Transverse colon (tissue), 4 donors: ENCODE data around the gene RGS6. TPM values are rescaled to one million over a fixed set of nuclear protein-coding genes. Genes with fewer than 3 reads are reported as not detected.

Experiments
- DNase-seq: peaks from one replicate; pipeline ENCODE4 v3.0.0-alpha.2; 2019
- H3K27ac ChIP-seq, 4 donors: fragments of 200-600 bp; sonication (generic); 2 replicates each; pipeline ENCODE4 v1.5.1; 2016 to 2018; ENCODE audit warnings: inconsistent platforms in 4 of 4
- H3K27me3 ChIP-seq: fragments of 200-600 bp; sonication (generic); 2 replicates; pipeline ENCODE4 v1.5.1; 2017; ENCODE audit warnings: inconsistent platforms
- H3K36me3 ChIP-seq, 4 donors: fragments of 200-600 bp; sonication (generic); 2 replicates each; pipeline ENCODE4 v1.5.1; 2017 to 2019; ENCODE audit warnings: inconsistent platforms in 4 of 4
- H3K4me1 ChIP-seq, 4 donors: fragments of 200-600 bp; sonication (generic); 2 replicates each; pipeline ENCODE4 v1.5.1; 2017 to 2020; ENCODE audit warnings: inconsistent platforms in 4 of 4
- H3K4me3 ChIP-seq, 4 donors: fragments of 200-600 bp; sonication (generic); 1 replicate in 1 of 4; 2 replicates in 3 of 4; pipeline versions ENCODE4 v1.5.1 to v1.6.1; 2017 to 2019; ENCODE audit warnings: inconsistent platforms in 4 of 4
- H3K9me3 ChIP-seq, 2 donors: fragments of 200-600 bp; sonication (generic); 2 replicates each; pipeline ENCODE4 v1.5.1; 2017 to 2019; ENCODE audit warnings: inconsistent platforms in 2 of 2
- EP300 ChIP-seq: sonication (generic); formaldehyde crosslinking; IDR thresholded peaks from one replicate; pipeline ENCODE4 v1.6.1; 2017; ENCODE audit warnings: antibody characterized with exemption, low read depth
- POLR2A ChIP-seq: fragments of 450-650 bp; IDR thresholded peaks from one replicate; pipeline ENCODE4 v1.6.1; 2016; ENCODE audit warnings: antibody characterized with exemption, mild to moderate bottlenecking, moderate library complexity
- POLR2AphosphoS5 ChIP-seq, 3 donors: sonication (generic); formaldehyde crosslinking; IDR thresholded peaks; one replicate each; pipeline ENCODE4 v1.6.1; 2016; ENCODE audit warnings: antibody characterized with exemption in 3 of 3
- WGBS, 2 donors: methylation state at CpG; one replicate each; pipeline ENCODE4 v1.1.5; 2018; ENCODE audit warnings: low coverage in 1 of 2; 5-methylcytosine and 5-hydroxymethylcytosine counted together
- in situ Hi-C, 4 donors: fragments of 200-750 bp; cut with MboI; loops; one replicate each; pipeline versions ENCODE4 v1.15.0 to v1.15.1; 2017; ENCODE audit warnings: low sequenced_read_pairs in 3 of 4, low pct_ligation_motif_present in 1 of 4, low pct_unique_long_range_greater_than_20kb in 1 of 4
- intact Hi-C: fragments of 100-400 bp; cut with DNase I; formaldehyde crosslinking; loops from one replicate; pipeline ENCODE4 v1.15.1; 2023; ENCODE audit warnings: low total_unique reads
- total RNA-seq, 4 donors: library from RNA; depleted of rRNA; stranded (reverse); fragments of >200 nt; gene quantifications; one replicate each; pipeline ENCODE4 v1.1.0, GENCODE V29; 2016
- TF ChIP-seq, protein P1 (sequence below), 5 experiments: fragments of 200-600 bp in 3 of 5; fragments of 450-650 bp in 2 of 5; sonication (generic) in 3 of 5; IDR thresholded peaks; 1 replicate in 2 of 5; 2 replicates in 3 of 5; pipeline ENCODE4 v1.5.1; 2016 to 2017; ENCODE audit warnings: antibody characterized with exemption in 5 of 5, inconsistent platforms in 3 of 5, mild to moderate bottlenecking in 2 of 5, moderate library complexity in 1 of 5

The RGS6 gene
- total RNA-seq, 4 donors from 2014 or later: 0.41 to 0.48 TPM; not detected in 2

DNA sequence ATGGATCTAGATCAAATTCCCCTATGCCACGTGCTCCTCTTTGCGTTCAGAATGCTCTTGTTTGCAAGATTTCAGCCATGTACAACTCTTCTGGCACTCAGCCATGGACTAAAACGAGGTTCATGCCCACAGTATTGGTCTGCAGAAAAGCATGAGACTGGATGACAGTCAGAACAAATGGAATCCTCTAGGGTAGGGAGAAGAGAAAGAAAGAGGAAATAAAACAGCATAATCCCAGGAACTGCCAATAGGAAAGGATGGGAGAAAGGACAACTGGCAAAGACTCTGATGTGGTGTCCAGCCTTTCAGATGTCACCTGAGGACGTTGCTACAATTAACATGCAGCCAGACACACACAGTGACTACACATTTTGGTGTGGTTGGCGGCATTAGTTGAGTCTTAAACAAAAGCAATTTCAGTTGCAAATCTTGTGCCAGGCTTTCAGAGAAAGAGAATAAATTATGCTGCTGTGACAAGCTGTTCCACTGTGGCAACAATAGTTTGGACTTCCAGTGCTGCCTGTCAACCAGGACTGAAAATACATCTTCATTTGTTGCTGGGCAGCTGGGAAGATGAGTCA, 338.0 kb downstream of the RGS6 start:
- H3K27ac ChIP-seq: no peak overlapping the region
- no peaks in the 10 kb centered on the region for H3K36me3 ChIP-seq
- no peak overlapping the region for H3K4me3 ChIP-seq
- no peaks in the 10 kb centered on the region for H3K9me3 ChIP-seq
- in situ Hi-C loops: no loop called here
- 45 to 50% methylated on average over 4 to 5 of the region's 5 CpGs for WGBS, 2 donors
- intact Hi-C loops: no loop called here
- no peak for DNase-seq
- TF ChIP-seq POLR2A (no peak), POLR2AphosphoS5 (IDR thresholded peaks at IDR 0.05) (no peak), EP300 (no peak)
- TF ChIP-seq, protein P1, sequence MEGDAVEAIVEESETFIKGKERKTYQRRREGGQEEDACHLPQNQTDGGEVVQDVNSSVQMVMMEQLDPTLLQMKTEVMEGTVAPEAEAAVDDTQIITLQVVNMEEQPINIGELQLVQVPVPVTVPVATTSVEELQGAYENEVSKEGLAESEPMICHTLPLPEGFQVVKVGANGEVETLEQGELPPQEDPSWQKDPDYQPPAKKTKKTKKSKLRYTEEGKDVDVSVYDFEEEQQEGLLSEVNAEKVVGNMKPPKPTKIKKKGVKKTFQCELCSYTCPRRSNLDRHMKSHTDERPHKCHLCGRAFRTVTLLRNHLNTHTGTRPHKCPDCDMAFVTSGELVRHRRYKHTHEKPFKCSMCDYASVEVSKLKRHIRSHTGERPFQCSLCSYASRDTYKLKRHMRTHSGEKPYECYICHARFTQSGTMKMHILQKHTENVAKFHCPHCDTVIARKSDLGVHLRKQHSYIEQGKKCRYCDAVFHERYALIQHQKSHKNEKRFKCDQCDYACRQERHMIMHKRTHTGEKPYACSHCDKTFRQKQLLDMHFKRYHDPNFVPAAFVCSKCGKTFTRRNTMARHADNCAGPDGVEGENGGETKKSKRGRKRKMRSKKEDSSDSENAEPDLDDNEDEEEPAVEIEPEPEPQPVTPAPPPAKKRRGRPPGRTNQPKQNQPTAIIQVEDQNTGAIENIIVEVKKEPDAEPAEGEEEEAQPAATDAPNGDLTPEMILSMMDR (IDR thresholded peaks at IDR 0.05): no peak
- no peaks in the 10 kb centered on the region for H3K4me1 ChIP-seq
- no peaks in the 10 kb centered on the region for H3K27me3 ChIP-seq

DNA sequence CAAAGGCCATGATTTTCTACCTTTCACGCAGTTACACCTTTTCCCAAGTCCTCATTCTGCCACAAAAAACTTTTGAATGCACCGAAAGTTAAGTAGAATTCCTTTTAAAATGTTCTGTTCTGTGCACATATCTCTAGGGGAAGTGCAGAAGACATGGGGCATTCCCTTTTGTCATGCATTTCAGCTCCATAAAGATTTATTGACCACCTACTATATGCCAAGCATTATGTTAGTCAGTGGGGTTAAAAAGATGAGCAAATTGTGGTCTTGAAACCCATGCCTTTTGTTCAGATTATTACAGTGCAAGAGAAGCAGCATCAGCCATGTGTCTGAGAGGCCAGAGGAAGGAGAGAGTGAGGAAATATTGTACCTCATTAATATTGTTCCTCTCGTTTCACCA, 338.5 kb downstream of the RGS6 start:
- no peak for TF ChIP-seq POLR2AphosphoS5 (IDR thresholded peaks at IDR 0.05)
- TF ChIP-seq, protein P1 (IDR thresholded peaks at IDR 0.05): no peak
- TF ChIP-seq POLR2A: no peak
- TF ChIP-seq EP300: no peak
- in situ Hi-C loops: no loop called here
- WGBS, 2 donors: 76 to 94% methylated on average over 3 of the region's 3 CpGs

DNA sequence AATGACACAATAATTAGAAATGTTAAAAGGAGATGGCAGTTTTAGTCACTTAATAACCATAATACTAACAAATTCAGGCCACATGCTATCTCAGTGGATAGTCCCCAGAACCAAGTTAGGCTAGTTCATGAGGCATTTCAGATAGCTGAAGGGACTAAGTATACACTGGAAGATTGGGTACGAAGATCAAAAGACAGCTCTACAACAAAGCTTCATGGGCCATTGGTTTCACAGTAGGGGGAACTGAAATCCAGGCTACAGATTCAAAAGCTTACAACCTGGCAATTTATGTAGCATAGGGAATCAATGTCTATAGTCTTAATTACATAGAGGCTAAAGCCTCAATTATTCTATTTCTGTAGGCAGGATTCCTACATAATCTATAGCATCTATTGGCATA, 343.0 kb downstream of the RGS6 start:
- H3K9me3 ChIP-seq: no peaks in the 10 kb centered on the region
- no peak overlapping the region for H3K27ac ChIP-seq
- no peak overlapping the region for H3K4me3 ChIP-seq
- WGBS, 2 donors: 60% methylated on average over 1 of the region's 1 CpG; no CpG with 5 or more reads in 1 of the 2 donors
- DNase-seq: no peak
- H3K27me3 ChIP-seq: no peaks in the 10 kb centered on the region
- no peaks in the 10 kb centered on the region for H3K4me1 ChIP-seq
- in situ Hi-C loops (no loop called here), intact Hi-C loops (no loop called here)
- H3K36me3 ChIP-seq: no peaks in the 10 kb centered on the region
- TF ChIP-seq, protein P1 (IDR thresholded peaks at IDR 0.05): no peak
- TF ChIP-seq POLR2AphosphoS5 (IDR thresholded peaks at IDR 0.05) (no peak), EP300 (no peak), POLR2A (no peak)

More for the DNA sequence above, 338.5 kb downstream of the RGS6 start:
- no peak overlapping the region for H3K27ac ChIP-seq
- no peaks in the 10 kb centered on the region for H3K36me3 ChIP-seq
- no peaks in the 10 kb centered on the region for H3K4me1 ChIP-seq
- no peaks in the 10 kb centered on the region for H3K9me3 ChIP-seq
- H3K4me3 ChIP-seq: no peak overlapping the region
- DNase-seq: no peak
- H3K27me3 ChIP-seq: no peaks in the 10 kb centered on the region
- intact Hi-C loops: no loop called here

DNA sequence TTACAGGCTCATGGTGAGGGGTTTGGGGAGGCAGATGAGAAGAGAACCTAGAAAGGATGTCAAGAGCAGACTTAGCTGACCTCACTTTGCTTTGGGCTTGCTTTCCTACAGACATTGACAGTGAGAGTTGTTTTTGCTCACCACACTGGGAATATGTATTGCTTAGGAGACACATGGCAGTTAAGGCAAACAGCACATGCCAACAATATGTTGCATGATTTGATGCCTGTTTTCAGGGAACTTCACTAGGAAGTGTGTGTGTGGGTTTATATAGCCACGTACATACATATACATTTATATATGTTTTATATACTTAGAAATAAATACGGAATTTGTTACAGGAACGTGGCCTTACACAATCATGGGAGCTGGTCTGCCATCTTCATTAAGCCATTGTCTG, 346.1 kb downstream of the RGS6 start:
- WGBS, 2 donors: 82 to 95% methylated on average over 3 of the region's 3 CpGs
- H3K4me1 ChIP-seq: no peaks in the 10 kb centered on the region
- no peak overlapping the region for H3K27ac ChIP-seq
- TF ChIP-seq, protein P1 (IDR thresholded peaks at IDR 0.05): no peak
- no peak for TF ChIP-seq EP300
- no peak for TF ChIP-seq POLR2A
- no peak for TF ChIP-seq POLR2AphosphoS5 (IDR thresholded peaks at IDR 0.05)
- no peaks in the 10 kb centered on the region for H3K9me3 ChIP-seq
- in situ Hi-C loops: no loop called here
- no peak for DNase-seq
- H3K4me3 ChIP-seq: no peak overlapping the region
- intact Hi-C loops: no loop called here
- H3K27me3 ChIP-seq: no peaks in the 10 kb centered on the region
- H3K36me3 ChIP-seq: no peaks in the 10 kb centered on the region
